DND-41 (cell line): ENCODE results near the gene KCNJ1.

Experiments
- EZH2 ChIP-seq: IDR thresholded peaks from 3 replicates; pipeline ENCODE4 v1.6.1; 2012; ENCODE audit warnings: borderline replicate concordance, low read depth, mild to moderate bottlenecking, moderate library complexity, low read length, inconsistent platforms; ENCODE audit not compliant: severe bottlenecking
- TF ChIP-seq, protein P1 (sequence below): IDR thresholded peaks from 2 replicates; pipeline ENCODE4 v1.5.1; 2012; ENCODE audit warnings: borderline replicate concordance, low read length, moderate library complexity, mild to moderate bottlenecking; ENCODE audit not compliant: poor library complexity, severe bottlenecking; ENCODE audit errors: extremely low read depth

DNA sequence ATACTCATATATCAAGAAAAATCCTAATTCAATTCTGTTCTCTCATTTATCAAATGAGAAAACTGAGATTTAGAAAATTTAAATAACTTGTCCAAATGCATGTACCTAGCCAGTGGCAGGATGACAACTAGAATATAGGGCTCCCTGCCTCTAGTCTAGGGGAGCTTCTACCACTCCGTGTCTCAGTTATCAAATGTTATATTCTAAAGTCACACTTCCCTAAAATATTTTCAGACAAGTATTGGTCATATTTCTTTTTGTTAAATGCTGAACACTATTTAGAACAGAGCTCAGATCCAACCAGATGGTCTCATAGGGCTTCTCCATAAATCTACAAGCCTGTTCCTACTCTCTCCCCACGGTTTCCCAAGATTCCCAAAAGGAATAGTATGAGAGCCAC lies 26.3 kb downstream of the KCNJ1 start:
- TF ChIP-seq, protein P1, sequence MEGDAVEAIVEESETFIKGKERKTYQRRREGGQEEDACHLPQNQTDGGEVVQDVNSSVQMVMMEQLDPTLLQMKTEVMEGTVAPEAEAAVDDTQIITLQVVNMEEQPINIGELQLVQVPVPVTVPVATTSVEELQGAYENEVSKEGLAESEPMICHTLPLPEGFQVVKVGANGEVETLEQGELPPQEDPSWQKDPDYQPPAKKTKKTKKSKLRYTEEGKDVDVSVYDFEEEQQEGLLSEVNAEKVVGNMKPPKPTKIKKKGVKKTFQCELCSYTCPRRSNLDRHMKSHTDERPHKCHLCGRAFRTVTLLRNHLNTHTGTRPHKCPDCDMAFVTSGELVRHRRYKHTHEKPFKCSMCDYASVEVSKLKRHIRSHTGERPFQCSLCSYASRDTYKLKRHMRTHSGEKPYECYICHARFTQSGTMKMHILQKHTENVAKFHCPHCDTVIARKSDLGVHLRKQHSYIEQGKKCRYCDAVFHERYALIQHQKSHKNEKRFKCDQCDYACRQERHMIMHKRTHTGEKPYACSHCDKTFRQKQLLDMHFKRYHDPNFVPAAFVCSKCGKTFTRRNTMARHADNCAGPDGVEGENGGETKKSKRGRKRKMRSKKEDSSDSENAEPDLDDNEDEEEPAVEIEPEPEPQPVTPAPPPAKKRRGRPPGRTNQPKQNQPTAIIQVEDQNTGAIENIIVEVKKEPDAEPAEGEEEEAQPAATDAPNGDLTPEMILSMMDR = no peak
- no peak for TF ChIP-seq EZH2
